Amygdala (tissue), 56 donors: ENCODE data around the gene CCL5.

ENCODE experiments used
- DNase-seq, 56 donors: peaks; one replicate each; lab custom pipeline; 2025; lab: John Stamatoyannopoulos, UW

The CCL5 gene

DNA sequence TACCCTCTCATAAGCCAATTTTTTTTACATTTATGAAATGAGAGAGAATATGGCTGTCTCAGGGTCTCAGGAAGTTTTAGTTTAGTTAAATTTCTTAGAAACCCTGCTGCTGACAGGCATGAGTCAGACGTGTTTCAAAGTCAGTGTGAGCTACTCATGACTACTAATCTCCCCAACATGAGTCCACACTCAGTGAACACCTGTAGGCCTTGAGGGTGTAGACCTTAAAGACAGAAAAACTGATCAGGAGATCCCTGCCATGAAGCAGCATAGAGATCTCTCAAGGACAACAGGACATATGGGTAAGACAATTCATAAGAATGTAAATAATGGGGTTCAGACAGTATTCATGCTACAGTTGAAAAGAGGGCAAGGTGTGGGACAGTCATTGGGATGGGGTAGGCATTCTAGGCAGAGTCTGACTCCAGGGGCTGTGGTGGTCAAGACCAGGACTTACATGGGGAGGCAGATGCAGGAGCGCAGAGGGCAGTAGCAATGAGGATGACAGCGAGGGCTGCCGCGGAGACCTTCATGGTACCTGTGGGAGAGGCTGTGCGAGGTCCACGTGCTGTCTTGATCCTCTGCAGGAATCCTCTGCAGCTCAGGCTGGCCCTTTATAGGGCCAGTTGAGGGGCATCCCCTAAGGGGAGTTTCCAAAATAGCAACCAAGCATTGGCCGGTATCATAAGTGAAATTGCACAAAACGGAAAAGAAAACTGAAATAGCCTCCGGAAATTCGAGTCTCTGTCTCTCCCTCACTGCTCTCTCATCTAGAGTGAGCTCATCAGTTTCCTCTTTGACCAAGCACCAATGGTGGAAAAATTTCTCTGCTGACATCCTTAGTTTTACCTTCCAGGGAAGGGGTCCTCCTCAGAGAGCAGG, at the start of gene CCL5:
TSS of gene CCL5 (minus strand) at position 588 of the 882 bp plus-strand sequence.
- DNase-seq = no peak

DNA sequence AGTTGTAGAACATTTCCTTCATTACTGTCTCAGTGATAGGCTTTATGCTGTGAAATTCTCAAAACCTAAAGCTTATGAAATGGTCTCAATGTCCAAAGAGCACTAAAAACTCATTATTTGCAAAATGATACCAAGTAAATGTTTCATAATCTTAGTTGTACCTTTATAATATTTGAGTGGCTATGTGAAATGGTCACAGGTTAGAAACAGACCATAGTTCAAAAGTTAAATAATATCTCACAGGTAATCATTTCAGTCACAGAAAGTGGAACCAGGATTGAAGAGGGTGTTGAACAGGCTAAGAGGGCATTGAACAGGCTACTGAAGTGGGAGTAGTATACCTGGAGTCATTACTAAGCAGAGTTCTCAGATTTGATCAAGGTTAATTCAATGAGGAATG, 47.6 kb upstream of the CCL5 start:
- DNase-seq = no peak

DNA sequence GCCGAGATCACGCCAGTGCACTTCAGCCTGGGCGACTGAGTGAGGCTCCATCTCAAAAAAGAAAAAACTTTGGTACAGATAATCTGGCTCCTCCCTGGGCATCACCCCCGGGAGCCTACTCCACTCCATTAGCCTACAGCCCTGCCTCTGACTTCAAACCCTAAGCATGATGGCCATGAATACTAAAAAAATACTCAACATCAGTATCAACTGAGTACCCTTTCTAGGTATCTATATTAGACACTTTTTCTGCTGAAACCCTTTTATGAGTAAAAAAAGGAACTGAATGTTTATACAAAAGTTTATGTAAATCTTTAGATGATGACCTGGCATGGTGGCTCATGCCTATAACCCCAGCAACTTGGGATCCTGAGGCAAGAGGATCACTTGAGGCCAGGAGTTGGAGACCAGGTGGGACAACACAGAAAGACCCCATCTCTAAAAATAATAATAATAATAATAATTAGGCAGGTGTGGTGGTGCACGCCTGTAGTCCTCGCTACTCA, 43.5 kb upstream of the CCL5 start:
- DNase-seq = no peak

DNA sequence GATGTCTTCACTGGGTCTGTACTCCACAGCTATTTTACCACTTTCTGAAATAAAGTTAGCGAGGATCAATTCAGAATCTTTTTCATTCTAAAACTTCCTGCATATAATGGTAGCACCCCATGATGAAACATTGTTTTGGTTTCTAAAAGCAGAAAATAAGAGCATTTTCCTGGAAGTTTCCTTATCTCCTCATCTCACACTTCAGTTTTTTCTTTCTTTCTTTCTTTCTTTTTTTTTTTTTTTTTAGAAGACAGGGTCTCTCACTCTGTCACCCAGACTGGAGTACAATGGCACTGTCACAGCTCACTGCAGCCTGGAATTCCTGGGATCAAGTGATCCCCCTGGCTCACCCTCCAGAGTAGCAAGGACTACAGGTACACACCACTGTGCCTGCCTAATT, 40.1 kb upstream of the CCL5 start:
- no peak for DNase-seq

DNA sequence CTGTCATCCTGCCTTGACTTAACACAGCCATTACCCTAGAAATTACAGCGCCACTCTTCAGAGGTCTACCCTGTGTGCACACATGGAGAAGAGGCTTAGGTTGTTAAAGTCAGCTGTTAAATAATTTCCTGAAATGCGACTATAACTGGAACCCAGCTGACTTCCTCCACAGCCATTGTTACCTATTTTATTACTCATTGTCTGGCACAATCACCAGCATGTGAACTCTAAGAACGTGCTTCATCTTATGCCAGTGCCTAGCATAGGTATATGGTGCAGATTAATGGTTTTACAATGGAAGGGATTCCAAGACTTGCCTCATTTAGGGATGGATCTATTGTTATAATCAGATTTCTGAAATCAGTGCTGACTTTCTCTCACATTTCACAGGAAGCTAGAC, 38.5 kb upstream of the CCL5 start:
- no peak for DNase-seq

DNA sequence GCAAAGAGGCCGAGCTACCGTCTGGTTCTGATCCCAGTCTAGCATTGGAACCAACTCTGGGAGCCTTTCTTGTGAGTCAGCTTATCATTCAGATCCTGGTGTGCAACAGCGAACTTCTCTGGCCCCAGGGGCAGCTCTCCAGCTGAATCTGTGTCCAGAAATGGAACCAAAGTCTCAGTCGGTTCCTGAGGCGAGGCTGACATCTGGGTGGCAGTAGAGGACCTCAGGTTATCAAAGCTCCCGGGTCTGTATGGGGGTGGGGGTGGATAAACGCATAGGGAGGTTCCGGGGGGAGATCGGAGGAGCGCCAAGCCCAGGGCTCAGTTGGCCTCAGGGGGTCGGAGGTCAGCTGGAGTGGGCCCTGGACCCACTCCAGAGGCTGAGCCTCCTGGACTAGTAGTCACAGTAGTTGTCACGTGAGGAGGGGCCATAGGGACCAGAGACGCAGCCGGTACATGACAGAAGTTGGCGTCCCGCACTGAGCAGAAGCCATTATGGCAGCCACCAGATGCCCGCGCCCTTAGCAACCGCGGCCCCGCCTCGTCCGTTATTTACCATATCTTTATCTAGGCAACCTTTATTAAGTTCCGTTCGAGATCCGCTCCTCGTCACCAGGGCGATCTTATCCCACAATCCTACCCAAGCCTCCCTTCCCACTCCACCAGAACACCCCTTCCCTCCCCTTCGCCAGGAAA, 37.5 kb upstream of the CCL5 start:
- DNase-seq = no peak

DNA sequence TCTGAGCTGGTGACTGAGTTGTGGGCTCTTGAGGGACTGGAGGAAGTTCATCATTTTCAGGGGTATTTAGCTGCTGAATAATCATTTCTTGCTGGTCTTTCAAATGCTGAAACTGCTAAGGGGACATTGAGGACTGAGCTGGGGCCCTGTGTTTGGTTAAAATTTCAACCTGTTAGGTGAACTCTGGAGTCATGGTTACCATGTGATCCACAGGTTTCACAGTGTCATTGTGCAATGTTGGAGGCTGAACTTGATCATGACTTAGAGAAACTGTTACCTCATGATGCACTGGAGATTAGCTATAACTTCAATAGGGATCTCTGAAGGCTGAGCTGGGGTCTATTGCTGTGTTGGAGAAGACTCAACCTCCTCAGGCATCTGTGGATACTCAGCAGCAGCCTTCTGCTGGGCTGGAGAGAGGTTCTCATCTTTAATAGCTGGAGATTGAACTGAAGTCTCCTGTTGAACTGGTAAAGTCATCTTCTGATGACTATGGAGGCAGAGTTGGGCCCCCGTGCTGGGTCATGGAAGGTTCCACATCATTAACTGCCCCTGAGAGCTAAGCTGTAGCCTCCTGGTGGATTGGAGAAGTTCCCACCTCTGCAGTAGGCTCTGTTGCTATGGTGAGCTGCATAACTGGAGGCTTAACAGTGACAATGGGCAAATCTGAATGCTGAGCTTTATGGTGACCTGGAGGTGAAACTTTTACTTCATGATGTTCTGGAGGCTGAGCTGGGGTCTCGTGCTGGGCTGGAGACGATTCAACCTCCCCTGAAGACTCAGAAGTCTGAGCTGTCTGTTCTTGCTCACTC, 35.2 kb upstream of the CCL5 start:
- DNase-seq = no peak

DNA sequence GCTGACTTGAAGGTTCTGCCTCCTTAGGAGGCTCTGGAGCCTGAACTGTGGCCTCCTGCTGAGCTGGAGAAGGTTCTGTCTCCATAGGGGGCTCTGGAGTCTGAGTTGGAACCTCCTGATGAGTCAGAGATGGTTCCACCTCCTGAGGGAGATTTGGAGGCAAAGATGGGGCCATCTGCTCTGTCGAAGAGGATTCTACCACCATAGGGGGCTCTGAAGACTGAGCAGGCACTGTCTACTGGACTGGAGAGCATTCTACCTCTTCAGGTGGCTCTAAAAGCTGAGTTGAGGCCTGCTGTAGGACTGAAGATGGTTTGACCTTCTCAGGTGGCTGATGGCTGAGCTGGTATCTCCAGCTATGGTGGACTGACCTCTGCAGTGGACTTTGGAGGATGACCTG, 34.2 kb upstream of the CCL5 start:
- no peak for DNase-seq

DNA sequence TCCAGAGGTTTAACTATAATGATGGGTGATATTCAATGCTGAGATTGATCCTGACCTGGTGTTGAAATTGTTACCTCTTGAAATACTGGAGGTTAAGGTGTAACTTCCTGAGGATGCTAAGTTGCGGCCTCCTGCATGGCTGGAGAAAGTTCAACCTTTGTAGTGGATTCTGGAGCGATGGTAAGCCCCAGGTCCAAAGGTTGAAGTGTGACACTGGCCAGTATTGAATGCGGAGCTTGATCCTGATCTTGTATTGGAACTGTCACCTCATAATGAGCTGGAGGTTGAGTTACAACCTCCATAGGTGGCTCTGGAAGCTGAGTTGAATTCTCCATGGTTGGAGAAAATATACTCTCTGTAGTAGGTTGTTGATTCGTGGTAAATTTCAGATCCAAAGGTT, 33.4 kb upstream of the CCL5 start:
- DNase-seq = no peak

DNA sequence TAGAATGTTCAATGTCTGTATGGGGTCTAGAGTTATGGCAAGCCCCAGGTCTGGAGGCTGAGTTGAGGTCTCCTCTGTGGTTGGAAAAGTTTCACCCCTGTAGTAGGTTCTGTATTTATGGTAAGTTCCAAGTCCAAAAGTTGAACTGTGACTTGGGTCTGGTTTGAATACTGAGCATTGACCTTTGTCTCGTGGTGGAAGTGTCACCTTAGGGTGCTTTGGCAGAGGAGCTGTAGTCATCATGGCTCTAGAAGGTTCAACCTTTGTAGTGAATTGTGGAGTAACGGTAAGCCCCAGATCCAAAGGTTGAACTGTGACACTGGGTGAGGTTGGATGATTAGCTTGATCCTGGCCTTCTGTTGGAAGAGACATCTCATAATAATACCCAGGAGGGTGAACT, 32.8 kb upstream of the CCL5 start:
- no peak for DNase-seq

DNA sequence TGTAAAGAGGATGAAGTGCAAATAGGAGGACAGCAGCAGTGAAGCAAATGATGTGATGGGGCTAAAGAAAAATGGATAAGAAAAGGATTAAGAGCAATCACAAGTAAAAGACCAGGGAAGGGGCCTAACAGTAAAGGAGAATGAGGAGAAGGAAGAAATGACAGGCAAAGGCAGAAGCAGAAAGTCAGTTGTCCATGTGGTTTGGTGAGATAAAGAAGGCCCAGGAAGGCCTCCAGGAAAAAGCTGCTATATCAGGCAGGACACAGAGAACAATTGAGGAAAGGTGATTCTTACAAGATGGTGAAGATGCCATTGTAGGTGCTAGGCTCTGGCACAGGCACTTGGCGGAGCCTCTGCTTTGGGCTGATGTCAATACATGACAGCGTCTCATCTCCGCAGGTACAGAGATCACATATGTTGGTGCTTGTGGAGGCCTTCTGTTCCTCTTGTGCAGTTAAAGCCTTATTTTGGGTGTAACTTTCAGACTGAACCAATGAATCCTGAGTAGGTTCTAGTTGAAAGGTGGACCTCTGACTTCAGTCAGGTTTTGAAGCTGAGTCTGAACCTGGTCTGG, 32.3 kb upstream of the CCL5 start:
- DNase-seq = no peak

DNA sequence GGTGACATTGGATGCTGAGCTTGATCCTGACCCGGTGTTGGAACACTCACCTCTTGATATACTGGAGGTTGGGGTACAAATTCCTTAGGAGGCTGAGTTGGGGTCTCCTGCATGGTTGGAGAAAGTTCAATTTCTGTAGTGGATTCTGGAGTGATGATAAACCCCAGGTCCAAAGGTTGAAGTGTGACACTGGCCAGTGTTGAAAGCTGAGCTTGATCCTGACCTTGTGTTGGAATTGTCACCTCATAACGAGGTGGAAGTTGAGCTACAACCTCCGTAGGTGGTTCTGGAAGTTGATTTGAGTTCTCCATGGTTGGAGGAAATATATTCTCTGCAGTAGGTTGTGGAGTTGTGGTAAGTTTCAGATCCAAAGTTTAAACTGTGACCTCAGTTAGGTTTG, 29.2 kb upstream of the CCL5 start:
- no peak for DNase-seq

DNA sequence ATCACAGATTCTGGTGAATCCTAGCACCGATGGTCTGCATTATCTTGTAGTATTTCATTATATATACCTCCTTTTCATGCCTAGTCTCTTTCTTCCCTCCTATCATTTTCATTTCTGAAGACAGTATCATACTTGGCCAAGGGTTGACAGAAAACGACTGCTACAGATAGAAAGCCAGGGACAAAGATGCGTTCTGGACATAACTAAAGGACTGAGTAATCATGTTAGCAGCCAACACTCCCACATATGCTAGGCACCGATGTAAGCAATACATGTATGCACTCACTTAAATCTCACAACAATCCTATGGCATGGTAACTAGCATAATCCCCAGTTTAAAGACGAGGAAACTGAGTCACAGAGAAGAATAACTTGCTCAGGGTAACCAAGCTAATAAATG, 27.5 kb upstream of the CCL5 start:
- no peak for DNase-seq

DNA sequence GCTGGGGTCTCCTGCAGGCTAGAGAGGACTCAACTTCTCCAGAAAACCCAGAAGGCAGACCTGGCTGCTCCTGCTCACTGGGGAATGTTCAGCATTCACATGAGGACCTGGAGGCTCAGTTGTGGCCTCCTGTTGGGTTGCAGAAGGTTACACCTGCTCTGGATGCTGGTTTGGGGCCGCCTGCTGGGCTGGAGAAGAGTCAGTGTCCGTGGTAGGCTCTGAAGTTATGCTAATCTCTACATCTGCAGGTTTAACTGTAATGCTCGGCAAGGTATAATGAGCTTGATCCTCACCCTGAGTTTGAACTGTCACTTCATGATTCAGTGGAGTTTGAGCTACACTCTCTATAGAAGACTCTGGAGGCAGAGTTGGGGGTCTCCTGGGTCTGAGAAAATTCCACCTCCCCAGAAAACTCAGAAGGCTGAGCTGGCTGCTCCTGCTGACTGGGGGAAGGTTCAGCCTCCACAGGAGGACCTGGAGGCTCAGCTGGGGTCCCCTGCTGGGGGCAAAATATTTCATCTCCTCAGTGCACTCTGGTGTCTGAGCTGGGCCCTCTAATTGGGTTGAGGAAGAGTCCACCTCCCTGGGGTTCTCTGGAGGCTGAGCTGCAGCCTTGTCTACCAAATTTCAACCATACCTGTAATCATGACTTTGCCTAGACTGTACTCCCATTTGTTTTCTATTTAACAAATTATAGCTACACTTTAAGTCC, 26.9 kb upstream of the CCL5 start:
- no peak for DNase-seq

DNA sequence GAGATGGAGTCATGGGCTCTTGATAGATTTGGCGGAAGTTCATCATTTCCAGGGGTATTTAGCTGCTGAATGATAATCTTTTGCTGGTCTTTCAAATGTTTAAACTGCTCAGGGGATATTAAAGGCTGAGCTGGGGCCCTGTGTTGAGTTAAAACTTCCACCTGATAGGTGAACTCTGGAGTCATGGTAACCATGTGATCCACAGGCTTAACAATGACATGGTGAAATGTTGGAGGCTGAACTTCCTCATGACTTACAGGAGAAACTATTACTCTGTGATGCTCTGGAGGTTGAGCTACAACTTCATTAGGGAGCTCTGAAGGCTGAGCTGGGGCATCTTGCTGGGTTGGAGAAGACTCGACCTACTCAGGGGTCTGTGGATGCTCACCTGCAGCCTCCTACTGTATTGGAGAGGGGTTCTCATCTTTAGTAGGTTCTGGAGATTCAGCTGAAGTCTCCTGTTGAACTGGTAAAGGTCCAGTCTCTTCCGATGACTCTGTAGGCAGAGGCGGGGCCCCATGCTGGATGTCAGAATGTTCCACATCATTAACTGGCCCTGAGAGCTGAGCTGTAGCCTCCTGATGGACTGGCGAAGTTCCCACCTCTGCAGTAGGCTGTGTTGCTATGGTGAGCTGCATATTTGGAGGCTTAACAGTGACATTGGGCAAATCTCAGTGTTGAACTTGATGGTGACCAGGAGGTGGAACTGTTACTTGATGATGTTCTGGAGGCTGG, 26.2 kb upstream of the CCL5 start:
- DNase-seq = no peak

DNA sequence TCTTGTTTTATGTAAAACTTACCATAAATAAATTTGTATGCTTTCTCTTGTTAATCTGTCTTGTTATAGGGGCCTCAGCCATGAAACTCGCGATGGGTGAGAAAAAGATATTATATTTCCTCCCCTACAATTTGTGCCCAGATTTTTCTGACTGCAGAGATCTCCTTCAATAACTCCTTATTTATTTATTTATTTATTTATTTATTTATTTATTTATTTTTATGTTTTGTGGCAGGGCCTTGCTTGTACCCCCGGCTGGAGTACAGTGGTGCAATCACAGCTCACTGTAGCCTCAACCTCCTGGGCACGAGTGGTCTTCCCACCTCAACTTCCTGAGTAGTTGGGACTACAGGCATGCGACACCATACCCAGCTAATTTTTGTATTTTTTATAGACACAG, 23.3 kb upstream of the CCL5 start:
- no peak for DNase-seq

DNA sequence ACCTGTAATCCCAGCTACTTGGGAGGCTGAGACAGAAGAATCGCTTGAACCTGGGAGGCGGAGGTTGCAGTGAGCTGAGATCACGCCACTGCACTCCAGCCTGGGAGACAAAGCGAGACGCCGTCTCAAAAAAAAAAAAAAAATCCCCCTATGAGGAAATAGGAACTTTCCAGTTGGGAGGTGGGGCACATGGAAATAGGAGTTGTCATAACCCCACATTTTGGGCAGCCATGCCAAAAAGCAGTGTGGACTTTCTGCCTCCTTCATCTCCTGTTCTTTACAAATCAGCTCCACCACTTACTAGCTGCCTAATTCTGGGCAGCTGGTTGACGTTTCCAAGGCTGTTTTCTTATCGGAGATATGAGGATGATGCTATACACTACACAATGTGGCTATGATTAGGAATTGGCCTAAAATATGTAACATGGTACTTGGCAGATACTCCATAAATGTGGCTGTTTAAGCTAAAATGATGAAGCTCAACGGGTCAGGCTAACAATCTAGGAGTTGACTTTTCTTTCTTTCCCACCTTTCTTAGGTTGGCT, 21.5 kb upstream of the CCL5 start:
- no peak for DNase-seq

DNA sequence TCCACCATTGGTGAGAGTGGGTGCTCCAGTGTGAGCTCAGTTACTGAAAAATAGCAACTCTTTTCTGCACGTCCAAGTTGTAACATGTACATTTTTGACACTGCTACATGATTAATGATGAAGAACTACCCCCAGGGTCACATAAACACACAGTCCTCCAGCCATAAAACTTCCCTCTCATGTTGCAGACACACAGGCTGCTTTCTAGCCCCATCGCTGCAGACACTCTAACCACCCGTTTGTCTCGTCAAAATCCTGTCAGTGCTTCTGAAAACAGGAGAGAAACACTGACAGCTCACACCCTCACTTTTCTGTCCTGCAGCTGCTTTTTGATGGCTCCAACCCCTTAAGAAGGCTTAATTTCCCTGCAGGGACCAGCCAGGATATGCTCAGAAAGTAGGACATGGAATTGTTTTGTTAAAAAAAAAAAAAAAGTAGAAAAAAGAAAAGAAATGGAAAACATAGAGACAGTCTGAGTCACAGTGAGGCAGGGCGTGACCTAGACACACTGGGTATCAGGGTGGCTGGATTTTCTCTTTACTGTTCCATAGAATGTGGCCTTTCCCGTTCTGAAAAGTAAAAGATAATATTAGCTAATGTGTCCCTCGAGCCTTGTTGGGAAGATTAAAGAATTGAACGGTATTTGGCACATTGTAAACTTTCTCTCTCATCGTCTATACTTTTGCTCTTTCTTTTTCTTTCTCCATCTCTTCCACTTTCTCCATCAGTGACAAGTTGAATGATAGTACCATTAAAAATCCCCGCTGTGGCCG, 20.7 kb upstream of the CCL5 start:
- no peak for DNase-seq
